ENCODE results near the gene NPC1L1.
A peak's percentile ranks its signal among the peaks of the same experiment; 100 is the strongest.

NPC1L1 gene

DNA sequence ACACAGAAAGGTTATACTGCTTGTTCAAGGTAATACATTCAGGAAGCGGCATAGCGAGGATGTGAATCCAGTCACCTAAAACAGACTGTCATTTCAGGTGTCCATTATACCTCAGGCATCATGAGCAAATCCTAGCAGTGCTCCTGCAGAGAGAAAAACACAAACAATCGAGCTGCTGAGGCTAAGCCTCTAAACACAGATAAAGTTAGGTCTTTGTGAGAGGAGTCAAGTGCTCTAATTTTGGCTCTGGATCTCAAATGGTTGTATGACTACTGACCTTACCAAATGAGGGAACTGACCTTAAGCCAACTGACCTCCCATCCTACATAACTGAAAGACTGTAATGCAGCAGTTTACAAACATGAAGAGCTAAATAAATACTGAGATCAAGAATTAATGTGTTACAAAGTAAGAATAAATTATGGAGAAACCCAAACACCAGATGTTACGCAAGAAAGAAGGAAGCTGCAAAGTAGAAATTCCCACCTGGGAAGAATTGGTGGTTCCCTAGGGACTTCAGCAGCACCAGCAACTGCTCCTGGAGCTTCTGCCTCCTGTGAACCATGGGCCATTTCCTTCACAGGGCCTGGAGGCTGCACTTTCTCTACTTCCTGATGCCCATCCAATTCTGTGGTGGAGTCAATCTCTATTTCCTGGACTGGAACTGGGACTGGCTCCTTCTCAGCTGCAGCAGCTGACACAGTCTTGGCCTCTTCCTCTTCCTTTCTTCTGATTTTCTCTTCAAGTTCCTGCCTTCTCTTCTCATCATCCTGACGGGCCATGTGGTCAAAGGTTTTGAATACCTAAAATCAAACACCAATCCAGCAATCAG, 56.4 kb downstream of the NPC1L1 start:
- H3K4me3 ChIP-seq (ENCODE audit: low read depth, low read length), result no peak overlapping the region
- no peak for DNase-seq (ENCODE audit: low read depth)
- TF ChIP-seq MYC (IDR thresholded peaks at IDR 0.05; ENCODE audit: low read depth, low read length) (no peak), MAX (IDR thresholded peaks at IDR 0.05; ENCODE audit: low read depth, low read length) (no peak), POLR2A (IDR thresholded peaks at IDR 0.05; ENCODE audit: extremely low read depth, insufficient read length) (no peak)
- TF ChIP-seq, protein P1, sequence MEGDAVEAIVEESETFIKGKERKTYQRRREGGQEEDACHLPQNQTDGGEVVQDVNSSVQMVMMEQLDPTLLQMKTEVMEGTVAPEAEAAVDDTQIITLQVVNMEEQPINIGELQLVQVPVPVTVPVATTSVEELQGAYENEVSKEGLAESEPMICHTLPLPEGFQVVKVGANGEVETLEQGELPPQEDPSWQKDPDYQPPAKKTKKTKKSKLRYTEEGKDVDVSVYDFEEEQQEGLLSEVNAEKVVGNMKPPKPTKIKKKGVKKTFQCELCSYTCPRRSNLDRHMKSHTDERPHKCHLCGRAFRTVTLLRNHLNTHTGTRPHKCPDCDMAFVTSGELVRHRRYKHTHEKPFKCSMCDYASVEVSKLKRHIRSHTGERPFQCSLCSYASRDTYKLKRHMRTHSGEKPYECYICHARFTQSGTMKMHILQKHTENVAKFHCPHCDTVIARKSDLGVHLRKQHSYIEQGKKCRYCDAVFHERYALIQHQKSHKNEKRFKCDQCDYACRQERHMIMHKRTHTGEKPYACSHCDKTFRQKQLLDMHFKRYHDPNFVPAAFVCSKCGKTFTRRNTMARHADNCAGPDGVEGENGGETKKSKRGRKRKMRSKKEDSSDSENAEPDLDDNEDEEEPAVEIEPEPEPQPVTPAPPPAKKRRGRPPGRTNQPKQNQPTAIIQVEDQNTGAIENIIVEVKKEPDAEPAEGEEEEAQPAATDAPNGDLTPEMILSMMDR (IDR thresholded peaks at IDR 0.05; ENCODE audit: low read depth, low read length), result no peak

DNA sequence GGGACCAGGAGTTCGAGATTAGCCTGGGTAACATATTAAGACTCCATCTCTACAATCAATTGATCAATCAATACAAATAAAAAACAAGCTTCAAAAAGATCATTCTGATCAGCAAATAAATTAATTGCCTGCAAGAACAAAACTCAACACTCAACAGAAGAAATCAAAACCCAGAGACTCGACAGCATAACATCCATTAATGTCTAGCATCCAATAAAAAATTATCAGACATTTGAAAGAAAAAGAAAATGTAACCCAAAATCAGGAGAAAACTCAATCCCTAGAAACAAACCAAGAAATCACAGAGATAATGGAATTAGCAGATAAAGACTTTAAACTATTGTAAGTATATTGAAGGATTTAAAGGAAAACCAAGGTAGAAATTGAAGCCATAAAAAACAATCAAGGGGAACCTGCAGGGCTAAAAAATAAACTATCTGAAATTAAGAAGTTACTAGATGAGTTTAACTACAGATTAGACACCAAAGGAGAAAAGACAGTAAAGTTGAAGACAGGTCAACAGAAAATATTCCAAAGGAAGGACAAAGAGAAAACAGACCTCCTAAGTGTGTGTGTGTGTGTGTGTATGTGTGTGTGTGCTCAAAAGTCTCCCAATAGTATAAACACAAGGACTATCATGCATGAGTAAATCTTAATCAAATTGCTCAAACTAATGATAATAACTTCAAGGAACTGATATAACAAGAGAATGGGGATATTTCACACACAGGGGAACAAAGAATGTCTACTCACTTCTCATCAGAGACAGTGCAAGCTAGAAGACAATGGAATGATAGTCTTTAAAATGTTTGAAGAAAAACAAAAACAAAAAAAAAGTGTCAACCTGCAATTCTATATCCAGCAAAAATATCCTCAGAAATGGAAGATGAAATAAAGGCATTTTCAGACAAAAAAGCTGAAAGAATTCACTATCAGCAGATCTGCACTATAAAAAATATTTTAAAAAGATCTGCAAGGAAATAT, 58.3 kb downstream of the NPC1L1 start:
- TF ChIP-seq, protein P1 (IDR thresholded peaks at IDR 0.05; ENCODE audit: low read depth, low read length), result no peak
- TF ChIP-seq POLR2A (IDR thresholded peaks at IDR 0.05; ENCODE audit: extremely low read depth, insufficient read length) (no peak), MYC (IDR thresholded peaks at IDR 0.05; ENCODE audit: low read depth, low read length) (no peak), MAX (IDR thresholded peaks at IDR 0.05; ENCODE audit: low read depth, low read length) (no peak)
- H3K4me3 ChIP-seq (ENCODE audit: low read depth, low read length), result no peak overlapping the region
- DNase-seq (ENCODE audit: low read depth), result no peak

DNA sequence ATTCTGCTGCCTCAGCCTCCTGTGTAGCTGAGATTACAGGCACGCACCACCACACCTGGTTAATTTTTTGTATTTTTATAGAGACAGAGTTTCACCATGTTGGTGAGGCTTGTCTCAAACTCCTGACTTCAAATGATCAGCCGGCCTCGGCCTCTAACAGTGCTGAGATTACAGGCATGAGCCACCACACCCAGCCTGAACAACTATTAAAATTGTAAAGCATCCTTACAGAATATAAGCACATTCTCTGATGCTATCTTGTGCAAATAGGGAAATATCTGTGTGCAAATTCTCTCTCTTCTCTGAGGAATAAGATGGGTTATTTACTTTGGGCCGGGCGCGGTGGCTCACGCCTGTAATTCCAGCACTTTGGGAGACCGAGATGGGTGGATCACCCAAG, 63.2 kb downstream of the NPC1L1 start:
- no peak overlapping the region for H3K4me3 ChIP-seq (ENCODE audit: low read depth, low read length)
- DNase-seq (ENCODE audit: low read depth), result no peak
- TF ChIP-seq, protein P1 (IDR thresholded peaks at IDR 0.05; ENCODE audit: low read depth, low read length), result no peak
- no peak for TF ChIP-seq MYC (IDR thresholded peaks at IDR 0.05; ENCODE audit: low read depth, low read length)

DNA sequence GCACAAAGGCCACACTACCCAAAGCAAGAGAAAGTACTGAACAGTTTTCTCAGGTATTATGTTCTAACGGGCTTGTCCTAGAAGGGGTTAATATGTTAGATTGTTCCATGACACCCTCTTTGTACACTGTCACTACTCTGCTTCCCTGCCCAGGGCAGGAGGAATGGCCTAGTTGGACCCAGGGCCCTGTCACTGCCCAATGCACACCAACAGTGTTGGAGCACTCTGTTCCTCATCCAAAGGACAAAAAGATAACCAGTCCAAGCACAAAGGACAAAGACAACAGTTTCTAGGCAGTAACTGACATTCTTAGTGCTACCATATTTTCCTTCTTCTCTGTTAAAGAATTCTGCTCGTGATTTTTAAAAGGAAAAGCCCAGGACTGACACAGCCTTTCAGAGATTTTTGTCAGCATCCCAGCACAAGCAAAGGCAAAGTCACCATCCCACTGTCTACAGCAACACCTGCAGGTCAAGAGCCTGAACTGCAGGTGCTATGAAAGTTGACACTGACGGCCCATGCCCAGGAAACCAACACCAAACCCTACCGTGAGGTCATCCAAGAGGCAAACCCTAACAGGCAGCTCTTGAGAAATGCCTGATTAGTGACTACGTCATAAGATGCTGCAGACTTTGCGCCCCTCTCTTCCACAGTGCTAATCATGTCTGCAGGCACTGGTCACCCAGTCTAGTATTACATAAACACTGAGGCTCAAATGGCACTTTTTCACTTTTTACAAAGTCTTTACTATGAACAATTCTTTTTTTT, 63.9 kb downstream of the NPC1L1 start:
- DNase-seq (ENCODE audit: low read depth), result peak; percentile 88
- TF ChIP-seq POLR2A (IDR thresholded peaks at IDR 0.05; ENCODE audit: extremely low read depth, insufficient read length) (no peak), MAX (IDR thresholded peaks at IDR 0.05; ENCODE audit: low read depth, low read length) (peak; percentile 87), MYC (IDR thresholded peaks at IDR 0.05; ENCODE audit: low read depth, low read length) (no peak; the same call in 1 of the 2 replicates)
- TF ChIP-seq, protein P1 (IDR thresholded peaks at IDR 0.05; ENCODE audit: low read depth, low read length), result peak; percentile 100
- no peak overlapping the region for H3K4me3 ChIP-seq (ENCODE audit: low read depth, low read length)

DNA sequence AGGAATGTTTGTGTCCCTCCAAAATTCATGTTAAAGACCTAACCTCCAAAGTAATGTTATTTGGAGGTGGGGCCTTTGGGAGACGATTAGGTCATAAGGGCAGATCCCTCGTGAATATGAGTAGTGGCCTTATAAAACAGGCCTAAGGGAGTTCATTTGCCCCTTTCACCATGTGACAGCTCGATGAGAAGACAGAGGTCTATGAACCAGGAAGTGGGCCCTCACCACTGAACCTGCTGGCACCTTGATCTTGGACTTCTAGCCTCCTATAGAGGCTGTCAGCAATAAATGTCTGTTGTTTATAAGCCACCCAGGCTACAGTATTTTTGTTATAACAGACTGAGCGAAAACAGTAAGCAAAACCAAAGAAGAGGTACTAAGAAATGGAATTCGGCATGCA, 64.8 kb downstream of the NPC1L1 start:
- DNase-seq (ENCODE audit: low read depth), result no peak
- no peak overlapping the region for H3K4me3 ChIP-seq (ENCODE audit: low read depth, low read length)
- TF ChIP-seq MYC (IDR thresholded peaks at IDR 0.05; ENCODE audit: low read depth, low read length), result no peak
- TF ChIP-seq POLR2A (IDR thresholded peaks at IDR 0.05; ENCODE audit: extremely low read depth, insufficient read length), result no peak
- TF ChIP-seq, protein P1 (IDR thresholded peaks at IDR 0.05; ENCODE audit: low read depth, low read length), result no peak
